SK-N-SH treated with all-trans-retinoic acid at 6 μM for 48 hours (cell line): ENCODE data around the gene BCAS2.

Experiments used
- ATAC-seq: fragments of 200-7000 bp; cut with Tn5 transposase; 3 replicates; pipeline ENCODE4 v1.9.1; 2020; ENCODE audit warnings: mild to moderate bottlenecking, moderate library complexity
- ARNTL ChIP-seq: fragments of 450-650 bp; formaldehyde crosslinking; IDR thresholded peaks from 2 replicates; pipeline ENCODE4 v1.5.0; 2020; ENCODE audit warnings: low read depth, mild to moderate bottlenecking, moderate library complexity, borderline replicate concordance
- CSDC2 ChIP-seq: fragments of 250-450 bp; sonication (Bioruptor Pico); IDR thresholded peaks from 2 replicates; pipeline ENCODE4 v1.5.0; 2020; ENCODE audit warnings: mild to moderate bottlenecking, moderate library complexity
- CSRNP3 ChIP-seq: fragments of 250-450 bp; sonication (Bioruptor Pico); IDR thresholded peaks from 2 replicates; pipeline ENCODE4 v1.5.1; 2021; ENCODE audit warnings: mild to moderate bottlenecking, moderate library complexity
- ESRRG ChIP-seq: fragments of 250-450 bp; sonication (Bioruptor Pico); IDR thresholded peaks from 2 replicates; pipeline ENCODE4 v1.6.1; 2021; ENCODE audit warnings: mild to moderate bottlenecking
- ISL1 ChIP-seq: fragments of 250-450 bp; sonication (Bioruptor Pico); IDR thresholded peaks from 2 replicates; pipeline ENCODE4 v2.1.2; 2022; ENCODE audit warnings: mild to moderate bottlenecking, moderate library complexity
- OSR1 ChIP-seq: fragments of 250-450 bp; sonication (Bioruptor Pico); IDR thresholded peaks from 2 replicates; pipeline ENCODE4 v1.8.0; 2022; ENCODE audit warnings: moderate library complexity, mild to moderate bottlenecking, inconsistent platforms
- PATZ1 ChIP-seq: fragments of 250-450 bp; sonication (Bioruptor Pico); IDR thresholded peaks from 2 replicates; pipeline ENCODE4 v1.8.0; 2020; ENCODE audit warnings: mild to moderate bottlenecking, moderate library complexity, borderline replicate concordance
- PPARA ChIP-seq: fragments of 250-450 bp; sonication (Bioruptor Pico); IDR thresholded peaks from 2 replicates; pipeline ENCODE4 v1.5.0; 2020; ENCODE audit warnings: mild to moderate bottlenecking, borderline replicate concordance
- RARB ChIP-seq: fragments of 250-450 bp; sonication (Bioruptor Pico); IDR thresholded peaks from 2 replicates; pipeline ENCODE4 v1.8.0; 2021; ENCODE audit warnings: mild to moderate bottlenecking, moderate library complexity
- SNAI2 ChIP-seq: fragments of 250-450 bp; sonication (Bioruptor Pico); IDR thresholded peaks from 2 replicates; pipeline ENCODE4 v1.5.0; 2020; ENCODE audit warnings: mild to moderate bottlenecking, moderate library complexity
- TCF4 ChIP-seq: fragments of 250-450 bp; sonication (Bioruptor Pico); IDR thresholded peaks from 2 replicates; pipeline ENCODE4 v1.8.0; 2021; ENCODE audit warnings: mild to moderate bottlenecking, moderate library complexity, borderline replicate concordance
- TOX ChIP-seq: fragments of 250-450 bp; sonication (Bioruptor Pico); IDR thresholded peaks from 2 replicates; pipeline ENCODE4 v1.8.0; 2021; ENCODE audit warnings: mild to moderate bottlenecking, moderate library complexity, borderline replicate concordance
- TSHZ2 ChIP-seq: fragments of 250-450 bp; sonication (Bioruptor Pico); IDR thresholded peaks from 2 replicates; pipeline ENCODE4 v1.5.0; 2020; ENCODE audit warnings: mild to moderate bottlenecking, moderate library complexity
- ZC3H10 ChIP-seq: fragments of 250-450 bp; sonication (Bioruptor Pico); IDR thresholded peaks from 2 replicates; pipeline ENCODE4 v1.5.1; 2021; ENCODE audit warnings: mild to moderate bottlenecking, moderate library complexity
- ZFP3 ChIP-seq: fragments of 250-450 bp; sonication (Bioruptor Pico); IDR thresholded peaks from 2 replicates; pipeline ENCODE4 v1.5.0; 2020; ENCODE audit warnings: mild to moderate bottlenecking, moderate library complexity
- ZFP30 ChIP-seq: fragments of 450-650 bp; formaldehyde crosslinking; IDR thresholded peaks from 2 replicates; pipeline ENCODE4 v1.5.0; 2022; ENCODE audit warnings: mild to moderate bottlenecking, moderate library complexity
- ZNF565 ChIP-seq: fragments of 450-650 bp; formaldehyde crosslinking; conservative IDR thresholded peaks from 2 replicates; pipeline ENCODE4 v1.5.0; 2020; ENCODE audit warnings: low read depth, mild to moderate bottlenecking, moderate library complexity
- ZNF8 ChIP-seq: fragments of 450-650 bp; formaldehyde crosslinking; IDR thresholded peaks from 2 replicates; pipeline ENCODE4 v1.5.0; 2020; ENCODE audit warnings: mild to moderate bottlenecking, moderate library complexity

BCAS2 gene

GRCh38 chr1:114581335-114582287 lies at the start of gene BCAS2:
TSS of gene BCAS2 (minus strand) at chr1:114581615. CDS start at chr1:114581591, 24 bp downstream.
- peak; percentile 99 for ATAC-seq
- TF ChIP-seq ESRRG (CRISPR knock-in tag) = 0 out of 2 replicates have a peak, but pooled peaks have one; percentile 25
- TF ChIP-seq PPARA (CRISPR knock-in tag) = peak; percentile 65; the same call in 1 of the 2 replicates
- TF ChIP-seq TSHZ2 = peak; percentile 80; the same call in 1 of the 2 replicates
- no peak for TF ChIP-seq ARNTL (CRISPR knock-in tag)
- TF ChIP-seq CSRNP3 (CRISPR knock-in tag) = 0 out of 2 replicates have a peak, but pooled peaks have one; percentile 43
- TF ChIP-seq ZC3H10 (CRISPR knock-in tag) = no peak
- TF ChIP-seq SNAI2 = peak; percentile 62; the same call in 1 of the 2 replicates
- TF ChIP-seq ISL1 (CRISPR knock-in tag) = 0 out of 2 replicates have a peak, but pooled peaks have one; percentile 21
- peak; percentile 79 for TF ChIP-seq ZFP3 (CRISPR knock-in tag)
- TF ChIP-seq ZFP30 (CRISPR knock-in tag) = no peak
- TF ChIP-seq PATZ1 = no peak
- peak; percentile 90 for TF ChIP-seq CSDC2 (CRISPR knock-in tag)
- TF ChIP-seq ZNF565 (CRISPR knock-in tag) = 0 out of 2 replicates have a peak, but pooled peaks have one; percentile 50

GRCh38 chr1:114627107-114627506 lies 45.7 kb upstream of the BCAS2 start:
- no peak for ATAC-seq
- TF ChIP-seq ARNTL (CRISPR knock-in tag) (no peak), ZNF8 (no peak), ZC3H10 (CRISPR knock-in tag) (no peak), CSDC2 (CRISPR knock-in tag) (no peak), ZNF565 (CRISPR knock-in tag) (no peak), OSR1 (no peak), PPARA (CRISPR knock-in tag) (no peak), ESRRG (CRISPR knock-in tag) (no peak), TOX (no peak), TSHZ2 (no peak), ZFP30 (CRISPR knock-in tag) (no peak), ZFP3 (CRISPR knock-in tag) (no peak), PATZ1 (no peak), ISL1 (CRISPR knock-in tag) (no peak), TCF4 (CRISPR knock-in tag) (no peak), RARB (no peak)
